Right lobe of liver (tissue), 6 donors: Measurements from ENCODE around the gene ARRB1. TPM values are rescaled to one million over a fixed set of nuclear protein-coding genes. Genes with fewer than 3 reads are reported as not detected.

Experiments used
- ATAC-seq, 4 donors: fragments of 200-7000 bp; cut with Tn5 transposase; one replicate each; pipeline ENCODE4 v1.9.1; 2020; ENCODE audit warnings: mild to moderate bottlenecking in 4 of 4, moderate library complexity in 4 of 4
- DNase-seq, 3 donors: peaks; one replicate each; pipeline ENCODE4 v3.0.0-alpha.2; 2020
- H3K27ac ChIP-seq, 3 donors: fragments of 200-600 bp; one replicate each; pipeline ENCODE4 v1.8.0; 2022
- H3K27me3 ChIP-seq, 2 donors: fragments of 200-600 bp; one replicate each; pipeline ENCODE4 v1.8.0; 2022
- H3K36me3 ChIP-seq, 4 donors: fragments of 200-600 bp; sonication (generic) in 1 of 4; one replicate each; pipeline versions ENCODE4 v1.5.1 to v1.8.0; 2017 to 2022; ENCODE audit warnings: control low read depth in 1 of 4
- H3K4me1 ChIP-seq, 4 donors: fragments of 200-600 bp; sonication (generic) in 1 of 4; one replicate each; pipeline versions ENCODE4 v1.5.1 to v1.8.0; 2017 to 2022; ENCODE audit warnings: control low read depth in 1 of 4
- H3K4me3 ChIP-seq, 3 donors: fragments of 200-600 bp; one replicate each; pipeline ENCODE4 v1.8.0; 2022
- H3K9me3 ChIP-seq, 4 donors: fragments of 200-600 bp; sonication (generic) in 1 of 4; one replicate each; pipeline versions ENCODE4 v1.5.1 to v1.8.0; 2017 to 2022; ENCODE audit warnings: control low read depth in 1 of 4
- CTCF ChIP-seq, 4 donors: fragments of 200-600 bp in 3 of 4; fragments of 450-650 bp in 1 of 4; IDR thresholded peaks; one replicate each; pipeline versions ENCODE4 v1.5.1 to v1.8.0; 2016 to 2022; ENCODE audit warnings: antibody characterized with exemption in 4 of 4, mild to moderate bottlenecking in 2 of 4
- POLR2A ChIP-seq: fragments of 450-650 bp; IDR thresholded peaks from one replicate; pipeline ENCODE4 v1.6.1; 2017; ENCODE audit warnings: antibody characterized with exemption, mild to moderate bottlenecking
- WGBS: methylation state at CpG from one replicate; pipeline ENCODE4 v1.1.6; 2018; ENCODE audit warnings: low coverage, low lambda C conversion rate; ENCODE audit not compliant: insufficient coverage; ENCODE audit errors: missing lambda C conversion rate; 5-methylcytosine and 5-hydroxymethylcytosine counted together
- intact Hi-C, 2 donors: fragments of 100-400 bp; cut with DNase I; formaldehyde crosslinking; loops; one replicate each; pipeline versions ENCODE4 v1.11.2 to v1.14.1; 2022
- total RNA-seq, 6 experiments: library from RNA; depleted of rRNA in 2 of 6; stranded (reverse); fragments of >200 nt in 2 of 6; fragmentation: NEBNext Ultra II Directional in 3 of 6; extraction: Animal tissue kit (Norgen Biotek cat#: 25700) in 3 of 6; gene quantifications; one replicate each; pipeline versions ENCODE4 v1.1.0 to v1.2.4, GENCODE V29; 2016 to 2023
- donor health status: DM: no; HTN: yes; CAD: no.
- donor health status: DM: no; HTN: no; CAD: no.
- donor health status: DM: no; HTN: no; CAD: no.
- donor health status: DM: no; HTN: yes; CAD: no.
- donor health status: DM: no; HTN: yes; CAD: no.

The ARRB1 gene
- total RNA-seq, 6 experiments from 2014 or later, result 8.6 to 26.4 (median 24.5) TPM

DNA sequence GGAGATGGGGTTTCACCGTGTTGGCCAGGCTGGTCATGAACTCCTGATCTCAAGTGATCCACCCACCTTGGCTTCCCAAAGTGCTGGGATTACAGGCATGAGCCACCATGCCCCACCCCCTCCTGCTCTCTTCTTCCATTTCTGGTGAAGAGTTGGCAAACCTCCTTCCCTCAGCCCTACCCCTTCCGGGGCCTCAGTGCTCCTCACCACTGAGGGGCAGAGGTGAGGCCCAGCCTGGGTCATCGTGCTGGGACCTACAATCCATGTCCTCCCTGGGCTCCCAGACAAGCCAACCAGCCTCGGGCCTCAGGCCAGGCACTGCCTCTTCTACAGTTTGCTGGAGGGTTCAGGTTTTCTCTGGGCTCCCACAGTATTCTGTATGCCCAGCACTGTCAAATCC is 125.7 kb downstream of the ARRB1 start:
- Histone ChIP-seq H3K4me3 (no peak overlapping the region), H3K36me3 (no peaks in the 10 kb centered on the region), H3K9me3 (no peaks in the 10 kb centered on the region), H3K27me3 (no peaks in the 10 kb centered on the region), H3K4me1 (no peaks in the 10 kb centered on the region), H3K27ac (no peak overlapping the region)
- DNase-seq (no peak), ATAC-seq (no peak)
- intact Hi-C loops, result no loop called here
- TF ChIP-seq CTCF (IDR thresholded peaks at IDR 0.05), result no peak
- TF ChIP-seq POLR2A, result no peak
- WGBS, result 63% methylated on average over 4 of the region's 4 CpGs

GRCh38 chr11:75223954-75224643 is 127.4 kb downstream of the ARRB1 start:
- ATAC-seq, result peak; percentile 31 to 62 (median 42)
- no peaks in the 10 kb centered on the region for H3K27me3 ChIP-seq
- H3K27ac ChIP-seq, result no peak overlapping the region
- H3K4me1 ChIP-seq, result no peaks in the 10 kb centered on the region
- DNase-seq, result no peak
- WGBS, result 25% methylated on average over 2 of the region's 5 CpGs
- H3K36me3 ChIP-seq, result no peaks in the 10 kb centered on the region
- intact Hi-C loops, result no loop called here
- no peaks in the 10 kb centered on the region for H3K9me3 ChIP-seq
- TF ChIP-seq CTCF (IDR thresholded peaks at IDR 0.05) (peak in 1 of 4 donors; percentile 13), POLR2A (no peak)
- no peak overlapping the region for H3K4me3 ChIP-seq

DNA sequence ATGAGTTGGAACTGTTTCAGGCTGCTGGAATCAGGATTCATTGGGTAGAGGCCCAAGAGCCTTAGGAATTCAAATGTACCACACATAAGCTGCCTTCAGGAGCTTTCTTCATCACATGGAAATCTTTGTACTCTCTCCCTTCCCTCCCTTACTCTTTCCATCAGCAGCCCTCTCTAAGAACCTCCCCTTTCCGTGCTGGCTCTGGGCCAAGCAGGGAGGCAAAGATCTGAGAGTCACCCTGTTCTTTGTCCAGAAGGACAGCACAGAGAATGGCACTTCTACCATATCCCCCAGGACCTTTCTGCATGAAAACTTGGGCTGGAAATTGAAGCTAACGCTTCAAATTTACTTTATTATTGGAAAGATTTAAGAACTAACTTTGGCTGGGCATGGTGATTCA is 131.6 kb downstream of the ARRB1 start:
- no peaks in the 10 kb centered on the region for H3K27me3 ChIP-seq
- DNase-seq (no peak), ATAC-seq (no peak)
- no peak for TF ChIP-seq CTCF (IDR thresholded peaks at IDR 0.05)
- no peak for TF ChIP-seq POLR2A
- H3K4me1 ChIP-seq, result no peaks in the 10 kb centered on the region
- H3K27ac ChIP-seq, result no peak overlapping the region
- H3K4me3 ChIP-seq, result no peak overlapping the region
- intact Hi-C loops, result no loop called here
- no peaks in the 10 kb centered on the region for H3K36me3 ChIP-seq
- 47% methylated on average over 2 of the region's 2 CpGs for WGBS
- no peaks in the 10 kb centered on the region for H3K9me3 ChIP-seq

DNA sequence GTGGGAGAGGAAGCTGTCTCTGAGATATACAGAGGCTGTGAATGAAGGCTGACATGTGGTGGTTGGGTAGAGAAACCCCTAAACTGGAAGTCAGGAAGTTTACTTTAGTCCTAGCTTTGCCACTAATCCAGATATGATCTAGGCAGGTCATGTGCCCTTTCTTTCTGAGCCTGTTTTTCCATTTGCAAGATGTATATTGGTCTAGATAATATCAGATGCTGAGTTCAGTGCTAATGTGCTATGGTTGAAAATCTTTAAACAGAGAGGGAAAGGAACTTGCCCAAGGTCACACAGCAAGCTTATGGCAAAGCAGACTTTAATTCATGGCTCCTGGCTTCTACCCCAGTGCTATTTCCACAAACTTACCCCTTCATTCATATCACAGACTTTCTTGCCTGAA is 136.6 kb downstream of the ARRB1 start:
- intact Hi-C loops, result loop anchor here in 1 of 2 donors (5.0 kb wide), 1 partner anchor 32 kb away; no protein-coding TSS in a partner anchor
- TF ChIP-seq CTCF (IDR thresholded peaks at IDR 0.05), result no peak
- TF ChIP-seq POLR2A, result no peak
- ATAC-seq, result no peak
- H3K4me1 ChIP-seq, result no peaks in the 10 kb centered on the region
- no peak for DNase-seq
- H3K4me3 ChIP-seq, result no peak overlapping the region
- H3K27me3 ChIP-seq, result no peaks in the 10 kb centered on the region
- H3K9me3 ChIP-seq, result no peaks in the 10 kb centered on the region
- H3K36me3 ChIP-seq, result no peaks in the 10 kb centered on the region
- no peak overlapping the region for H3K27ac ChIP-seq
